ENCODE measurements around the gene ANKRD33B.

DNA sequence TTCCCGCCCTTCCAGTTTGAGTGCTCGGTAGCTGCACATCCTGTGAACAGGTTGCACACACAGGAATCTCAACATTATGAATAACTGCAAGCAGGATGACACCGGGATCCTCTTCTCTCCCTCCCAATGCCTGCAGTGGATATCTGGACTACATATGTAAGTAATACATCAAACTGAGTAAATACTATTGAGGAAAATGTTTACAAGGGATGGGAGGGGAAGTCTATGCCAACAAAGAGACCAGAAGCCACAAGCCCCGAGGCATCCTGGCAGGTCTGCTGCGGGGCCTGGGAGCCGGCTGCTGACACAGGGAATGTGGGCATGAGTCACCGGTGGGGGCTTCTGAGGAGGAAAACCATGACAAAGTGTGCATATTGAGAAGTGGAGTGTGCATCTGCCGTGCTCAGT is 8.6 kb upstream of the ANKRD33B start:
- TF ChIP-seq EZH2 (IDR thresholded peaks at IDR 0.05; ENCODE audit: insufficient read depth, poor library complexity, severe bottlenecking) (no peak), EZH2phosphoT487 (IDR thresholded peaks at IDR 0.05; ENCODE audit: insufficient read depth, low read depth) (no peak)
